Psoas muscle (tissue), 8 donors: ENCODE data around the gene EMILIN1. TPM values are rescaled to one million over a fixed set of nuclear protein-coding genes. Genes with fewer than 3 reads are reported as not detected.

Experiments
- ATAC-seq, 4 donors: fragments of 200-7000 bp; cut with Tn5 transposase; one replicate each; pipeline ENCODE4 v1.9.1; 2020; ENCODE audit warnings: moderate library complexity in 3 of 4, mild to moderate bottlenecking in 2 of 4
- DNase-seq, 2 donors: peaks; one replicate each; pipeline ENCODE4 v3.0.0-alpha.2; 2020
- H3K27ac ChIP-seq: fragments of 200-600 bp; one replicate; pipeline ENCODE4 v1.8.0; 2022
- H3K27me3 ChIP-seq, 3 donors: fragments of 200-600 bp in 1 of 3; one replicate each; pipeline versions ENCODE4 v1.6.1 to v1.8.0; 2013 to 2022; ENCODE audit warnings: low read length in 2 of 3, mild to moderate bottlenecking in 2 of 3, moderate library complexity in 1 of 3; ENCODE audit not compliant: insufficient read depth in 3 of 3
- H3K36me3 ChIP-seq, 2 donors: fragments of 200-600 bp in 1 of 2; one replicate each; pipeline versions ENCODE4 v1.6.1 to v1.8.0; 2013 to 2022; ENCODE audit warnings: low read depth in 1 of 2, mild to moderate bottlenecking in 1 of 2, moderate library complexity in 1 of 2; ENCODE audit not compliant: insufficient read depth in 1 of 2
- H3K4me1 ChIP-seq: fragments of 200-600 bp; one replicate; pipeline ENCODE4 v1.8.0; 2022
- H3K4me3 ChIP-seq: fragments of 200-600 bp; one replicate; pipeline ENCODE4 v1.8.0; 2022; ENCODE audit warnings: mild to moderate bottlenecking
- H3K9me3 ChIP-seq: fragments of 200-600 bp; one replicate; pipeline ENCODE4 v1.8.0; 2022
- CTCF ChIP-seq: fragments of 200-600 bp; IDR thresholded peaks from one replicate; pipeline ENCODE4 v1.8.0; 2022; ENCODE audit warnings: antibody characterized with exemption
- WGBS, 3 donors: extraction: QIAGEN DNeasy Blood & Tissue Kit; methylation state at CpG; one replicate each; pipeline versions ENCODE4 v1.1.6 to v1.1.7; 2013; 5-methylcytosine and 5-hydroxymethylcytosine counted together
- intact Hi-C, 2 donors: fragments of 100-400 bp; cut with DNase I; formaldehyde crosslinking; loops; one replicate each; pipeline versions ENCODE4 v1.11.0 to v1.14.2; 2022
- polyA plus RNA-seq, 3 donors: library from polyadenylated mRNA; stranded (reverse); fragments of 200-250 nt; gene quantifications; one replicate each; pipeline ENCODE4 v1.2.3, GENCODE V29; 2013
- total RNA-seq, 4 donors: library from RNA; stranded (reverse); fragmentation: NEBNext Ultra II Directional in 2 of 4; extraction: Animal tissue kit (Norgen Biotek cat#: 25700) in 2 of 4; gene quantifications; one replicate each; pipeline versions ENCODE4 v1.2.1 to v1.2.4, GENCODE V29; 2021 to 2023
- donor health status: healthy with polysubstance abuse.
- donor health status: DM: no; HTN: no; CAD: no; lungs with moderate emphysema.
- donor health status: Bipolar disorder and iron deficiency.
- donor health status: healthy.
- donor health status: DM: yes; HTN: yes; CAD: no.
- donor health status: DM: no; HTN: no; CAD: no.
- donor health status: DM: no; HTN: no; CAD: no.
- donor health status: DM: yes; HTN: yes; CAD: no.

Gene EMILIN1
- total and polyA plus RNA-seq, 7 donors, result 4.9 to 14.3 (median 6.1) TPM

- no peaks in the 10 kb centered on the region for H3K27me3 ChIP-seq
- intact Hi-C loops, result loop anchor here in 1 of 2 donors (2.0 kb wide), 1 partner anchor 19 kb away; no protein-coding TSS in a partner anchor
- H3K27ac ChIP-seq, result peak within 1 kb of the TSS; percentile 88
- peaks cover 6 to 36% of the 10 kb centered on the region in 2 donors for H3K36me3 ChIP-seq
- WGBS, 3 donors, result 1% methylated on average over 50 to 86 of the region's 86 CpGs
- peaks cover 16% of the 10 kb centered on the region for H3K4me1 ChIP-seq
- peak within 1 kb of the TSS; percentile 90 for H3K4me3 ChIP-seq
- DNase-seq, result peak; percentile 95 to 97
- TF ChIP-seq CTCF, result no peak
- ATAC-seq, result peak; percentile 96 to 98 (median 96)
- no peaks in the 10 kb centered on the region for H3K9me3 ChIP-seq
Measured at GRCh38 chr2:27071277-27071989, 7.0 kb upstream of the EMILIN1 start, which contains the start of gene OST4. TSS of gene OST4 (minus strand) at chr2:27071654.

DNA sequence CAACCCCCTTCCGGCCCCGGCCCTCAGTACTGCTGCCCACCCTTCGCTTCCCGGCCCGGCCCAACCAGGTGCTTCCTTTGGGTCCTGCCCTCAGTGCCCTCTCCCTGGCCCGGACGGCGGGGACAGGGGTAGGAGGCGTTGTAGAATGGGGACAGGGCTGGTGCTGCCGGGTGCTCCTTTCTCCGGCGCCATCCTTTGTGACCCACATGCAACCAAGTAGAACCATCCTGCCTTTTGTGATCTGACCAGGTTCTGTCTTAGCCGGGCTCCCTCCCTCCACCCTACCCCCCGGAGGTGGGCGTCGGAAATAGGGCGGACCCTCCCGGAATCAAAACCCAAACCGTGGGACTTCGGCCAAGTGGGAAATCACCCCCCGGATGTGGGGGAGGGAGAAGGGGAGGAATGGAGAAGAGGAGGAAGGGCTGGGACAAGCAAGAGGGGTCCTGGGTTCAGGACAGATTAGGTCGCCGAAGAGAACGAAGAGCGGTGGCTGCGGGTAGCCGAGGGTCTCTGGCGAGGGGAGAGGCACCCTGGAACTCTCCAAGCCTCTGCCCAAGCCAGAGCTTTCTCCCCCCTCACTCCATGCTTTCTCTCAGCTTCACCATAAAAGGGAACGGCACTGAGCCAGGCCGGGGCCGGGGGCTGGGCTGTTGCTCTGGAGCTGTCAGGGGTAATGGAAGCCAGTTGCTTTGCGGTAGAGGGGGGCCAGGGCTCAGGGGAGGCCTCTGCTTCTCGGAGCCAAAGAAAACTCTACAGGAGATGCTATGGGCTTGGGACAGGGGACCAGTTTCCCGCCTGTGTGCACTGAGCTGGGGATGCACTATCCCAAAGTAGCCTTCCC, 6.2 kb upstream of the EMILIN1 start:
- H3K36me3 ChIP-seq, result peaks cover 6 to 30% of the 10 kb centered on the region in 2 donors
- DNase-seq (peak; percentile 44 to 69), ATAC-seq (peak in 1 of 4 donors; percentile 1)
- H3K4me1 ChIP-seq, result peaks cover 16% of the 10 kb centered on the region
- peak overlapping the region; percentile 88 for H3K27ac ChIP-seq
- 6 to 8% (median 7%) methylated on average over 29 to 34 of the region's 34 CpGs for WGBS, 3 donors
- peak overlapping the region; percentile 90 for H3K4me3 ChIP-seq
- H3K27me3 ChIP-seq, result no peaks in the 10 kb centered on the region
- intact Hi-C loops, result loop anchor here in 1 of 2 donors (2.0 kb wide), 1 partner anchor 19 kb away; no protein-coding TSS in a partner anchor
- no peaks in the 10 kb centered on the region for H3K9me3 ChIP-seq
- TF ChIP-seq CTCF, result no peak

GRCh38 chr2:27072920-27073319, 5.5 kb upstream of the EMILIN1 start:
- no peak for TF ChIP-seq CTCF
- H3K36me3 ChIP-seq, result peaks cover 6 to 24% of the 10 kb centered on the region in 2 donors
- 72 to 78% (median 73%) methylated on average over 5 of the region's 5 CpGs for WGBS, 3 donors
- peak overlapping the region; percentile 88 for H3K27ac ChIP-seq
- H3K9me3 ChIP-seq, result no peaks in the 10 kb centered on the region
- H3K4me1 ChIP-seq, result peaks cover 16% of the 10 kb centered on the region
- DNase-seq (no peak), ATAC-seq (no peak)
- no peaks in the 10 kb centered on the region for H3K27me3 ChIP-seq
- H3K4me3 ChIP-seq, result no peak overlapping the region
- intact Hi-C loops, result no loop called here

DNA sequence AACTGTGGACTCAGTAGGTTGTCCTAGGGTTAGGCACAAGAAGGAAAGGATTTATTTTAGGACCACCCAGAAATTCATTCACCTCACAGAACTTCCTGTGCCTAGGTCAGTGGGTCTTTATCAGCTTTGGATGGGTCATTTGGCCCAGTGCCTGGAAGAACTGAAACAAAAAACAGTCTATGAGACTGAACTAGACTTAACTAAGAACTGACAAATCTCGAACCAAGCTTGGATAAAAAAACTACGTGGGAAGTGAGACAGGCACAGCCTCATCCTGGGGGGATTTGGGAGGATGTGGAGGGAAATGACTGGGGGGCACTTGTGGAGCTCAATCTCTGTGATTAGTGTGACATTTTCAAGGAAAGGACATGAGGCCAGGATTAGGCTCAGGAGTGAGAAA, 4.6 kb upstream of the EMILIN1 start:
- no peak overlapping the region for H3K4me3 ChIP-seq
- peaks cover 16% of the 10 kb centered on the region for H3K4me1 ChIP-seq
- no peak for ATAC-seq
- no peak overlapping the region for H3K27ac ChIP-seq
- no peak for TF ChIP-seq CTCF
- H3K27me3 ChIP-seq, result no peaks in the 10 kb centered on the region
- peaks cover 6 to 15% of the 10 kb centered on the region in 2 donors for H3K36me3 ChIP-seq
- 43 to 48% (median 46%) methylated on average over 2 of the region's 2 CpGs for WGBS, 3 donors
- no peak for DNase-seq
- H3K9me3 ChIP-seq, result no peaks in the 10 kb centered on the region
- intact Hi-C loops, result no loop called here
